NOMO-1 (cell line): ENCODE results near the gene PRKG2.
A peak's percentile ranks its signal among the peaks of the same experiment; 100 is the strongest.
"Not testable (repeated sequence)": the region's sequence is repeated elsewhere in the genome, so short reads cannot be mapped to it uniquely, and the experiment has no call there.

ENCODE experiments used
- DNase-seq, 2 experiments: peaks; one replicate each; lab custom pipeline; 2025; ENCODE audit not compliant: unreplicated experiment in 2 of 2; lab: John Stamatoyannopoulos, UW

PRKG2 gene

DNA sequence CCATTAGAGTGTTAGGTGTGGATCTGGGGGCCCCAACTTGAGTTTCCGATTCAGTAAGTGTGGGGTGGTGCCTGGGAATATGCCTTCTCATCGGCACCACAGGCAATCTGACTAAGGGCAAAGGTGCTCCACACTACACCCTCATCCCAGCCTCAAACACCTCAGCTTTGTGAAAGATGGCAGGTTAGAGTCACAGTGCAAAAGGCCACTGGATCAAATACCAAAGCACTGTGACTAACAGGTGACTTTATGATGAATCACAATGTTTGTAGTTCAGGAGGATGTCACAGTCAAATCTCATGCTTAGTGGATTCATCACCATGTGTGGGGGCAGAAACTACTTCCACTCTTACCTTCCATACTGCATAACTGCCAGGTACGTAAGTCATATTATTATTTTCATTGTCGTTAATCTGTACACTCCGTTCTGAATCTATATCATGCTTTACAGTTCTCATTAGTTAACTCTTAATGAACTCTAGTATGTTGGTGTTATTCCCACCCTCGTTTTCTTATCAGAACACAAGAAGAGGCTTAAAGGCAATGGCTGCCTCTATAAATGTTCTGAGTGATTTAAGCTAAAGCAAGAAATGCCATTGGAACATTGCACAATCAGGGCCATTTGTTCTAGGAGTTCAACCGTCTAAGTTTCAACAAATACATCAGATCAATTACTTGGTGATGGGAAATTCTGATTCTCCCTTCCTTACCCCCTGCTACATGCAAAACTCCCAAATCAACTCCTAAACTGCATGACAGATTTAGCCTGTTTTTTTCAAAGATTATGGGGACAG lies 50.2 kb downstream of the PRKG2 start:
- no peak for DNase-seq

DNA sequence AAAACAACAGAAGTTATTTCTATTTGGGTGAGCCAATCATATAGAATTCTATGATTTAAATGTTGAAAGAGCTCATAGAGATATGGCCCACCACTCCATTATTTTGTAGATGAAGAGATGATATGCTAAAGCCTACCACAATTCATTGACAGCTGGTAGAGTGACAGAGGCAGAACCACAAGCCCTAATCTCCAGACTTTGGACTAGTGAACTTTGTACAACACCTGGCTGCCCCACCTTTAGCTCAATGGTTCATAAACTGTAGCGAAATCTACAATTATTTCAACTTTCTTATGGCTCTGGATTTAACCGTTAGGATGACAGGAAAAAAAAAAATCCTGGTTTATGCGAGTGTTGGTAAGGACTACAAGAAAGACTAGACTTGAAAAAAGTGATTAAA lies 50.9 kb downstream of the PRKG2 start:
- no peak for DNase-seq

DNA sequence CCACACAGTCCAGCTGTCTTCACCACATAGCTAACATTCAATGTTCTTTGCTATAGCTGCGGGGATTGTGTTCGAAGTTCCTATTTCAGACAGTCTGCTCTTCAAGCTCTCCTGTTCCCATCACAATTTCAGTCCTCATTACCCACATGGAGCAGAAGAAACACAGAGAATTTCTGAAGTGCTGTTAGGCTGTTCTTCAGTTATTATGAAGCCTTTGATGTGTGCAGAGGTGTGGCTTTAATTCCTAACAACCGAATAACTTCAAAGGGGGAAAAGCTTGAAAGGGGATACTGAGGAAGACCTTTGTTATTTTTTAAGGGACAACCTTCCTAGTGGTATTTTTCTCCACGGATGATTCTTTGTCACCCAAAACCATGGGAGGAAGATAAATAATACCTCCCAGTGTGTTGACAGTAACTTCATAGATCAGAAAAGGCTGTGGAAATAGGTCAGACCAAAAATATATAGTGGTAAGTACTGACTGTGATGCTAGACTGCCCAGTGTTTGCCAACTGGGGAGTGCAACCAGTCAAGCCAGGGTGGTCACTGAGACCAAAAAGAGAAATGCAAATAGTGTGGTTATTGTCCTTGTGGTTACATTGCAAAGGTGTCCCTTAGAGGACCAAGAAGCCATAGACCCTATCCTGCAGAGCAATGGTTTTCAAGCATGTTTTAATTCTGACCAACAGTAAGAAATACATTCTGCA lies 52.1 kb downstream of the PRKG2 start:
- no peak for DNase-seq

DNA sequence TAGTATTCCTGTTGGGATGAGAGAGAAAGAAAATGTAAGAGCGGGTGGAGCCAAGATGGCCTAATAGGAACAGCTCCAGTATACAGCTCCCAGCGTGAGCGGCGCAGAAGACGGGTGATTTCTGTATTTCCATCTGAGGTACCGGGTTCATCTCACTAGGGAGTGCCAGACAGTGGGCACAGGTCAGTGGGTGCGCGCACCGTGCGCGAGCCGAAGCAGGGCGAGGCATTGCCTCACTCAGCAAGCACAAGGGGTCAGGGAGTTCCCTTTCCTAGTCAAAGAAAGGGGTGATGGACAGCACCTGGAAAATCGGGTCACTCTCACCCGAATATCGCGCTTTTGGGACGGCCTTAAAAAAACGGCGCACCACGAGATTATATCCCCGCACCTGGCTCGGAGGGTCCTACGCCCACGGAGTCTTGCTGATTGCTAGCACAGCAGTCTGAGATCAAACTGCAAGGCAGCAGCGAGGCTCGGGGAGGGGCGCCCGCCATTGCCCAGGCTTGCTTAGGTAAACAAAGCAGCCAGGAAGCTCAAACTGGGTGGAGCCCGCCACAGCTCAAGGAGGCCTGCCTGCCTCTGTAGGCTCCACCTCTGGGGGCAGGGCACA lies 61.2 kb downstream of the PRKG2 start:
- not testable (repeated sequence) for DNase-seq

DNA sequence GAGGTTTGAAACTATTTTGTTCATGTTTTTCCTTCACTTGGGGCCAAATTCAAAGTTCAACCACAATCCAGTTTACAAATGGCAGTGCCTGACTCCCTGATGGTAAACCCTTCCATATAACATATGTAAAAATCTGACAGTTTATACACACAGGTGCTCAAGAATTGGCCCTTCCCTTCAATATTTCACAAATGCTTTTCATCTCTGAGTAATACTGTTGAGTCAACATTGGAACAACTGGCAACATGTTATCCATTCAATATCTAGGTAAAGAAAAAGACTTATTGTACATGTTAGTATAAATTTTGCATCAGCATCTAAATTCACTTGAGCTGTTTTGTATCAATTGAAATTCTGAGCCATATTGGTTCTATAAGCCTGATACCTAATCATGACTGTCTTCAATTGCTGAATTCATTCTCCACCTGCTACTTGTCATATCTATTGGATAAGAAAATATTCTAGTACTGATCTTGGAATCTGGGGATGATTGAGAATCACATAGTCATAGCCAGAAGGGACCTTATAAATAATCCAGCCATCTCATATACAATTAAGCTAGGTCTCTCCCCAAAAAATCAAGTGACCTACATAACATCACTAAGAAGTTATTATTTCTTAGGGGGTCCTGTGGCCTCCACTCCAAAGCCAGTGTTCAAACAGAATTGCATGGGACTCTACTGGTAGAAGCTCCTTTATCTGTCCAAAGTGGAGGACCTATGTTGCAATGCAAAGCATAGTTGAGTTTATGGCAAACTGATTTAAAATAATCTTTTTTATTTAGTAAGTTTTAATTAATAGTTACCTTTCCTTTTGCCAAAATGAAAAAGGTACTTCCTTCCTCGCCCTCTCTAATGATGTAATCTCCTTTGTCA lies 61.9 kb downstream of the PRKG2 start:
- DNase-seq = no peak

DNA sequence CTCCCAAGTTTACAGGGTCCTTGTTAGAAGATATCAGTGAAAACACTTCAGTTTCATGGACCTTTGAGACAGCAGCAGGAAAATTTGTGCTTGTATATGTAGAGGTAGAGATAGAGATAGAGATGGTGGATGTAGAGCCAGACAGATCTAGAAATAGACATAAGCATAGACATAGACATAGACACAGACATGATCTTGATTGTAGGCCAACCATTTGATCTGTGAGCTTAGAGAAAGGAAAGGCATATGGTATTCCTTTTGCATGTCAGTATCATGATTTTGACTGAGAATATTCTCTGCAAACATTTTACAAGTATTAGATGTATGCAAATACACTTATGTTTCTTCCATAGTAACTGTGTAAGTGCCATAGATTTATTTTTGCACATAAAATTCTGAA lies 65.0 kb downstream of the PRKG2 start:
- no peak for DNase-seq

DNA sequence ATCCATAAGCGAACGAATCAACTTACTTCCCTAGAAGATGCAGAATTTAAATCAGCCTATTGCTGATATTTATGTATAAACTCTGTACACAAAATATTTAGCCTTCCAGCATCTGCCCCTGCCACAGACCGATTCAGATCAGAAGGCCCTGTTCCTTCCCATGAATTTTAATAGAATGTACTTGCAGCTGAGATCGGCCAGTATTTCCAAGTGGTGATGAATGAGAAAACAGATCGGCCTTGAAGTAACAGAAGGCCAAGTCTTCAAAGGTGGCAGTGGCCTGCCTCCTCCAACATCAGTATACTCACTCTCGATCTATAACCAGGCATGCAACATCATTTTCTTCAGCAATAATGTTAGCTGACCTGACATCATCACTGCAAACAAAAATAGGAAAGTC lies 66.4 kb downstream of the PRKG2 start:
- no peak for DNase-seq

DNA sequence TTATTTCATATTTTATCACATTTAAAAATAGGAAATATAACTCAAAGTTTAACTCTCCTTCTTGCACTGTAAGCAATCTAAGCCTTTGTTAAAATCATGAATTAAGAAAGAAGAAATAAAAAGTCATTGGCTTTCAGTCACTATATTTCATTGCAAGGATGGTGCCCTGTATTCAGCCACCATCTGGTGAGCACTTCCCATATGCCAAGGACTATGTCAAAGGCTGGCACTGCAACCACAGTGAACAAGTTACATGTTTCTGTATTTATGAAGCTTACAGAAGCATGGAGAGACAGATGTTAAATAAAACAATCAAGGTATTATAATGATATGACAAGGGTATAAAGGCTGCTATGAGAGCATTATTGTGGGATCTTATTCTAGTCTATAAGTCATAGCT lies 68.6 kb downstream of the PRKG2 start:
- DNase-seq = no peak

DNA sequence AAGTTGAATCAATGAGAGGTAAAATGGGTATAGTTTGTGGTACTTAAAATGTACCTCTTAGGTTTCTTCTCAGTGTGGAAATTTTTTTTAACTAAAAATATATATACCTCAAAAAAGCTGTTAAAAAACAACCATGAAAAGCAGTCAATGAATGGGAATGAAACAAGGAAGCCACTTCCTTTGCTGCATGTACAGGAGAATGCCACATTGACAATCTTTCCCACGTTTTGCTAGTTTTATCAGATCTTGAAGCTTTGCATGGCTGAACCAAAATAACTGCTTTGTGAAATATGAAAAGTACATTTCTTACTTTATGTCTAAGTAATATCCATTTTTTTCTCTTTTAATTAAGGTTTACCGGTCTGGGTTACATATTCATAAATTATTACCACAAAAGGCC lies 71.8 kb downstream of the PRKG2 start:
- DNase-seq = no peak

DNA sequence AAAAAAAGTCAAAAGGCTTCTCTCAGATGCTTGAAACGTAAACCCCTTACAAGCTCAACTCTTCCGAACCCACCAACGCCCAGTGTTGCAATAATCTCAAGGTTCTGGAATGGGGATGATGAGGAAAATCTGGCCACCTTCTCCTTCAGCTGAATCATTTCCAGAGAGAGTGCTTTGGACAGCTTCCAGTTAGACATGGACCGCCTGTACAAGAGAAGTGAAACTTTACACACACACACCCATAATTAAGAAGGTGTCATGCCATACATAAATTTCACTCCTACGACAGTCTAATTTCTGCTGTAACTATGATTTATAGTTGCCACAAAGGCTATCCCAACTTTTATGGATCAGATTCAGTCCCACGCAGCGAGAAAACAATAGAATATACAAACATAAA lies 72.3 kb downstream of the PRKG2 start:
- peak; percentile 57 to 87 for DNase-seq

DNA sequence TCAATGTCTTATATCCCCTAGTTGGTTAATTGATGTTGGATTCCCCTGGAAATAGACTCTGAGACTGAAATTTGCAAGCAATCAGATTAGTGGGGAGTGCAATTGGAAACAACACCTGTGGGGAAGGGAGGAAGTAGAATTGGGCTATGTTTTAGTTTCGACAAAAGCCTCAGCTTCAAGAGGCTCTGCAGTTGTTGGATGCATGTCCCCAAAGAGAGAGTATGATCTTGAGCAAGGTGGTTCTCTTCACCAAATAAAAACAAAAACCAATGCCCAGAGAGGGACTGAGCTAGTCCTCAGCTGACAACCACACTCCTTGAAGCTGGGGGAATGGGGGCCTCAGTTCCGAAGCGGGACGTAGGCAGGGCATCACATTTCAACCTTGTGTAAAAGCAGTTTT lies 77.1 kb downstream of the PRKG2 start:
- no peak for DNase-seq

DNA sequence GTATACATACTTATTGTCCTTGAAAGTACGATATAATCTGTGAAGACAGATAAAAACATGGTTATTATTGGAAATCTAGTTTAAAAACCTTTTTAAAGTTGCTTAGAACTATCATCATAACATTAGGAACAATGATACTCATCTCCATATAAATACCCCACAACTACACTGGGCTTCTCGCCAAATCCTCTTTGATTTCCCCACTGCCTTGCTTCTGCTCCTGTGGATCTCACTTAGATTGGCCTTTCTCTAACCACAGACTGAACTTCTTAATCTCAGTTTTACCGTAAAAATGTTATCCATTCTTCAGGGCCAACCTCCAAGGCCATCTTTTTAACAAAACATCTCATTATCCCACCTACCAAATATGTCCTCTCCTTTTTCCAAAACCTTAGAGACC lies 77.6 kb downstream of the PRKG2 start:
- no peak for DNase-seq

DNA sequence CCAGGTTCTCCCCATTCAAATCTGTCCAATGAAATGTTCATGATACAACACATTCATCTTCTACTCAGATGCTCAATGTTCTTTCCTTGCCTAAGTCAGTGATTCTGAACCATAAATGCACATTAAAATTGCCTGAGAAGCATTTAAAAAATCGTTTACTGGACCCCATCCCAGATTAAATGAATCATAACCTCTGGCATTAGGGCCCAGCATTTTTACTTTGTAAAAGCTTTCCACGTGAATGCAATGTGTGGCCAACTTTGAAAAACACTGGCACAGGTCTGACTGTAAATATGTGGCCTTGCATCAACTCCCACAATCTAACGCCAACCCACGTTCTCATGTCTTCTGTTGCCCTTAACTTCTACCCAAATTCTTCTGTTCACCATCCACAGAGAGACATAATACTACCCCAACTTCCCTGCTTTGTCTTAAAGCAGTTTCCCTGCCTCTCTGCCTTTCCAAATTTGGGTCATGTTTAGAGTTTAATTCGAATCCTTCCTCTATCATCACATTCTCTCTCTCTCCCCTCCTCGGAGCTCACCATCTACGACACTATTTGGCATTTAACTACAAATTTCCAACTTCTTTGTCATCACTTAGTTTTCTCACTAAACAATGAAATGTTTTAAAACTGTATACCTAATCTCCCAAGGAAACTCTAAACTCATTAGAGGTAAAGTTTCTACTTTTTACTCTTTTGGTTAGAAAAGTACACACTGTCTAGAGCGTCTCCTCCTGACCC lies 78.7 kb downstream of the PRKG2 start:
- DNase-seq = no peak

DNA sequence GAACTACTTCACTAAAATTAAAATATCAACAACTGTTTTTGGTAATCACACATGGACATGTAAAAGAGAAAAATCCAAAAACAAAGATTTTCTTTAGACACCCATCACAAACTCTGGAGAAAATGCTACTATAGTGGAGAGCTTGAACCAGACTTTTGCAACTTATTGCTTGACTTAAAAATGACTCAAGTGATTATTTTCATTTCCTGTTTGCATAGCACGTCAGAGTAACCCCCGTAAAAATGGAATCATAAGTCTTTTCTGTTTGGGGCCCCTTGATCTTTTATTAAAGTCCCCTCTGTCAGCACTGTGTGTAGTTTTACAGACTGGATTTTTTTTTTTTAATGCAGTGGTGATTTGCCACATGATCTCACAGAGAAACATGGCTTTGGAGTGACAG lies 79.5 kb downstream of the PRKG2 start:
- peak in 1 of 2 experiments; percentile 49 for DNase-seq

DNA sequence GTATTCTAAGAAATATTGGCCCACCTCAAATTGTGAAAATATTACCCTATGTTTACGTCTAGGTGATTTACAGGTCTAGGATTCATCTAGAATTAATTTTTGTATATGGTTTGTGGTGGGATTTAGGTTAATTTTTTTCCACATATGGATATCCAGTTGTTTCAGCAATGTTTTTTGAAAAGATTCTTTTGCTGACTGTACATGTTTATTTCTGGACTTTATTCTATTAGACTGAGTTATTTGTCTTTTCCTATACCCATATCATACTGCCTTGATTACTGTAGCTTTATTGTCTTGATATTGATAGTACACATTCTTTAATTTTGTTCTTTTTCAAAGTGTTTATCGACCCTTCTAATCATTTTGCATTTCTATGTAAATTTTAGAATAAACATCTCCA lies 83.5 kb downstream of the PRKG2 start:
- DNase-seq = no peak

DNA sequence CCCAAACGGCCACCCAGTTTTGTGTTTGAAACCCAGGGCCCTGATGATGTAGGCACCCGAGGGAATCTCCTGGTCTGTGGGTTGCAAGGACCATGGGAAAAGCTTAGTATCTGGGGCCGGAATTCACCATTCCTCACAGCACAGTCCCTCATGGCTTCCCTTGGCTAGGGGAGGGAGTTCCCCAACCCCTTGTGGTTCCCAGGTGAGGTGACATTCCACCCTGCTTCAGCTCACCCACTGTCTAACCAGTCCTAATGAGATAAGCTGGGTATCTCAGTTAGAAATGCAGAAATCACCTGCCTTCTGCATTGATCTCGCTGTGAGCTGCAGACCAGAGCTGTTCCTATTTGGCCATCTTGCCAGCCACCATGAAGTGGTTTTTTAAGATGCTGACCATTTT lies 84.0 kb downstream of the PRKG2 start:
- no peak for DNase-seq

DNA sequence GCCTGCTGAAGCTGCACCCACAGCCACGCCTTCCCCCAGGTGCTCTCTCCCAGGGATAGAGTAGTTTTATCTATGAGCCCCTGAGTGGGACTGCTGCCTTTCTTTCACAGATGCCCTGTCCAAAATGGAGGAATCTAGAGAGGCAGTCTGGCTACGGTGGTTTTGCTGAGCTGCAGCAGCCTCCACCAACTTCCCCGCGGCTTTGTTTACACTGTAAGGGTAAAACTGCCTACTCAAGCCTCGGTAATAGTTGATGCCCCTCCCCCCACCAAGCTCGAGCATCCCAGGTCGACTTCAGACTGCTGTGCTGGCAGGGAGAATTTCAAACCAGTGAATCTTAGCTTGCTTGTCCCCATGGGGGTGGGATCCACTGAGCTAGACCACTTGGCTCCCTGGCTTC lies 84.5 kb downstream of the PRKG2 start:
- no peak for DNase-seq

DNA sequence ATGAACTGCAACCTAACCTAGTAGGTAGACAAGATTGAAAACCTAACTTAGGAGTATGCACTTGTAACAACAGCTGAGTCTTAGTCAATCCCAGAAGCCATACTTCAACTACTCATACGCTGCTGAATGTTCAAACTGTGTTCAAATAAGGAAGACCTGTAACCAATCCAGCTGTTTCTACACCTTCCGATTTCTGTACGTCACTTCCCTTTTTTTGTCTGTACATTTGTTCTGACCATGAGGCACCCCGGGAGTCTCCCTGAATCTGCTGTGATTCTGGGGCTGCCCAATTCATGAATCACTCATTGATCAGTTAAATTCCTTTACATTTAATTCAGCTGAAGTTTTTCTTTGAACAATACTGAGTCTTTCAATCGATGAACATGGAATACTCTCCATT lies 95.0 kb downstream of the PRKG2 start:
- peak; percentile 6 to 47 for DNase-seq

DNA sequence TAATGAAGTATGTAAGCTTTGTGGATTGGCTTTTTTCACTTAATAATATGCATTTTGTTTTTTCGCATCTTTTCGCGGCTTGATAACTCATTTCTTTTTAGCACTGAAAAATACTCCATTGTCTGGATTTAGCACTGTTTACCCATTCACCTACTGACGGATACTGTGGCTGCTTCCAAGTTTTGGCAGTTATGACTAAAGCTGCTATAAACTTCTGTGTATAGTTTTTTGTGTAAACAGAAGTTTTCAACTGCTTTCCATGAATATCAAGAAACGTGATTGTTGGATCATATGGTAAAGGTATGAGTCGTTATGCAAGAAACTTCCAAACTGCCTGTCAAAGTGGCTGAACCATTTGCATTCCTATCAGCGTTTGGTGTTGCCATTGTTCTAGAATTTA lies 96.9 kb downstream of the PRKG2 start:
- DNase-seq = no peak

DNA sequence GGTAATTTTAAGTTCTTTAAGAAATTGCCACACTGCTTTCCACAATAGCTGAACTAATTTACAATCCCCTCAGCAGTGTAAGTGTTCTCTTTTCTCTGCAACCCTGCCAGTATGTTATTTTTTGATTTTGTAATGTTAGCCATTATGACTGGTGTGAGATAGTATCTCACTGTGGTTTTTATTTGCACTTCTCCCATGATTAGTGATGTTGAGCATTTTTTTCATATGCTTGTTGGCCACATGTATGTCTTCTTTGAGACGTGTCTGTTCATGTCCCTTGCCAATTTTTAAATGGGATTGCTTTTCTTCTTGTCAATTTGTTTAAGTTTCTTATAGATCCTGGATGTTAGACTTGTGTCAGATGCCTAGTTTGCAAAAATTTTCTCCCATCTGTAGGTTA lies 98.5 kb downstream of the PRKG2 start:
- no peak for DNase-seq
